HCT116 (cell line): ENCODE data around the gene GALNT2.

Experiments
- ELF1 ChIP-seq: IDR thresholded peaks from 2 replicates; pipeline ENCODE4 v1.6.1; 2012; ENCODE audit warnings: low read depth, borderline replicate concordance
- EZH2 ChIP-seq: fragments of 200-600 bp; sonication (generic); IDR thresholded peaks from 2 replicates; pipeline ENCODE4 v1.6.1; 2017; ENCODE audit warnings: antibody characterized with exemption, mixed run types
- EZH2phosphoT487 ChIP-seq: fragments of 200-600 bp; IDR thresholded peaks from 2 replicates; pipeline ENCODE4 v1.6.1; 2018; ENCODE audit warnings: antibody characterized with exemption, borderline replicate concordance
- FOSL1 ChIP-seq: IDR thresholded peaks from 2 replicates; pipeline ENCODE4 v1.6.1; 2012; ENCODE audit warnings: low read depth
- POLR2AphosphoS5 ChIP-seq: IDR thresholded peaks from 2 replicates; pipeline ENCODE4 v1.6.1; 2011; ENCODE audit warnings: mild to moderate bottlenecking, low read depth, low read length, moderate library complexity
- ZFX ChIP-seq: fragments of 450-650 bp; IDR thresholded peaks from 2 replicates; pipeline ENCODE4 v1.6.1; 2017
- TF ChIP-seq, protein P1 (sequence below): IDR thresholded peaks from 2 replicates; pipeline ENCODE4 v1.6.1; 2011; ENCODE audit warnings: mild to moderate bottlenecking, low read length, moderate library complexity; ENCODE audit not compliant: insufficient replicate concordance; ENCODE audit errors: extremely low read depth
- TF ChIP-seq, protein P2 (sequence below), 3 experiments: fragments of 200-600 bp in 1 of 3; sonication (generic) in 1 of 3; IDR thresholded peaks in 2 of 3; conservative IDR thresholded peaks in 1 of 3; 2 replicates each; pipeline ENCODE4 v1.5.1; 2012 to 2017; ENCODE audit warnings: low read depth in 2 of 3, low read length in 2 of 3, antibody characterized with exemption in 1 of 3, borderline replicate concordance in 1 of 3, control low read depth in 1 of 3, mild to moderate bottlenecking in 1 of 3, mixed read lengths in 1 of 3, mixed run types in 1 of 3, moderate library complexity in 1 of 3; ENCODE audit not compliant: insufficient read depth in 1 of 3

DNA sequence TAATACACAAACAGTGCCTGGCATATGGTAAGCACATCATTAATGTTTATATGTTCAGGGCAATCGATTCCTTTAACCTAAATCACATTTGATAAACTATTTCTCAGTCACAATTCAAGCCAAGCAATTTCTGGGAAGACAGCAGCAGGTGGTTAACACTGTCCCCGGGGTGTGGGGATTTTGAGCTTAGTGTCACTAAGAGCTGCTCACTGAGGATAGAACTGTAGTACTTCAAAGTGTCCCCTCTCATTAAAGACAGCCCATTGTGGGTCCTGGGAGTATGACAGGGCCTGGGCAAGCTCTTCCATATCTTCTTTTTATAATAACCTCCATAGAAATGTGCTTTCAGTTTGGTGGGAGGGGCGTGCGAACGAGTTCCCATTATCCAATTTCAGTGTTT lies 8.4 kb upstream of the GALNT2 start:
- no peak for TF ChIP-seq EZH2phosphoT487
- no peak for TF ChIP-seq ZFX
- TF ChIP-seq, protein P1, sequence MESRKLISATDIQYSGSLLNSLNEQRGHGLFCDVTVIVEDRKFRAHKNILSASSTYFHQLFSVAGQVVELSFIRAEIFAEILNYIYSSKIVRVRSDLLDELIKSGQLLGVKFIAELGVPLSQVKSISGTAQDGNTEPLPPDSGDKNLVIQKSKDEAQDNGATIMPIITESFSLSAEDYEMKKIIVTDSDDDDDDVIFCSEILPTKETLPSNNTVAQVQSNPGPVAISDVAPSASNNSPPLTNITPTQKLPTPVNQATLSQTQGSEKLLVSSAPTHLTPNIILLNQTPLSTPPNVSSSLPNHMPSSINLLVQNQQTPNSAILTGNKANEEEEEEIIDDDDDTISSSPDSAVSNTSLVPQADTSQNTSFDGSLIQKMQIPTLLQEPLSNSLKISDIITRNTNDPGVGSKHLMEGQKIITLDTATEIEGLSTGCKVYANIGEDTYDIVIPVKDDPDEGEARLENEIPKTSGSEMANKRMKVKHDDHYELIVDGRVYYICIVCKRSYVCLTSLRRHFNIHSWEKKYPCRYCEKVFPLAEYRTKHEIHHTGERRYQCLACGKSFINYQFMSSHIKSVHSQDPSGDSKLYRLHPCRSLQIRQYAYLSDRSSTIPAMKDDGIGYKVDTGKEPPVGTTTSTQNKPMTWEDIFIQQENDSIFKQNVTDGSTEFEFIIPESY, result no peak
- no peak for TF ChIP-seq EZH2
- TF ChIP-seq, protein P2, sequence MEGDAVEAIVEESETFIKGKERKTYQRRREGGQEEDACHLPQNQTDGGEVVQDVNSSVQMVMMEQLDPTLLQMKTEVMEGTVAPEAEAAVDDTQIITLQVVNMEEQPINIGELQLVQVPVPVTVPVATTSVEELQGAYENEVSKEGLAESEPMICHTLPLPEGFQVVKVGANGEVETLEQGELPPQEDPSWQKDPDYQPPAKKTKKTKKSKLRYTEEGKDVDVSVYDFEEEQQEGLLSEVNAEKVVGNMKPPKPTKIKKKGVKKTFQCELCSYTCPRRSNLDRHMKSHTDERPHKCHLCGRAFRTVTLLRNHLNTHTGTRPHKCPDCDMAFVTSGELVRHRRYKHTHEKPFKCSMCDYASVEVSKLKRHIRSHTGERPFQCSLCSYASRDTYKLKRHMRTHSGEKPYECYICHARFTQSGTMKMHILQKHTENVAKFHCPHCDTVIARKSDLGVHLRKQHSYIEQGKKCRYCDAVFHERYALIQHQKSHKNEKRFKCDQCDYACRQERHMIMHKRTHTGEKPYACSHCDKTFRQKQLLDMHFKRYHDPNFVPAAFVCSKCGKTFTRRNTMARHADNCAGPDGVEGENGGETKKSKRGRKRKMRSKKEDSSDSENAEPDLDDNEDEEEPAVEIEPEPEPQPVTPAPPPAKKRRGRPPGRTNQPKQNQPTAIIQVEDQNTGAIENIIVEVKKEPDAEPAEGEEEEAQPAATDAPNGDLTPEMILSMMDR (IDR thresholded peaks at IDR 0.05 in 2 of 3, conservative IDR thresholded peaks at IDR 0.05 in 1 of 3; ENCODE audit: borderline replicate concordance in 1 of 3, insufficient read depth in 1 of 3, low read depth in 2 of 3, low read length in 2 of 3), result no peak
- no peak for TF ChIP-seq ELF1
- TF ChIP-seq POLR2AphosphoS5, result no peak
- TF ChIP-seq FOSL1, result no peak
